HuH-7 (cell line): ENCODE data around the gene LRTM2.

Source experiments
- DNase-seq: peaks from one replicate; pipeline ENCODE4 v3.0.0; 2011; ENCODE audit warnings: low spot score

LRTM2 gene

GRCh38 chr12:1842905-1843640 is 22.7 kb downstream of the LRTM2 start:
- no peak for DNase-seq

DNA sequence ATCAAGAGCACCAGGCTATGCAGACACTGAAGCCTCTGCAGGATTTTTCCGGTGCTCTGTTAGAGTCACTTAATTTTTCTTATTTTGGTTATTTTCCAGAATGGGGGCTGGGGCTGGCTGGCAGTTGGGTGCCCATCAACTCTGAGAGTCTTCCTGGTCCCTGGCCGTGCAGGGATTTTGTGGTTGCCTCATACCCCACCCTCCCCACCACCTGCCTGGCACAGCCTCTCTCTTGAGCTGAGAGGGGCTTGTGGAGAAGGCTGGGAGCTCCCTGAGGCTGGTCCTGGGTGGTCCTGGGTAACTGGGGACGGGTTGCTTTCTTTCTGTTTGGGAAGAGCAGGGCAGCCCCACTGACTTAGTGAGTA is 23.3 kb downstream of the LRTM2 start:
- no peak for DNase-seq

- no peak for DNase-seq
These were observed 23.9 kb downstream of the LRTM2 start for GRCh38 chr12:1844223-1844622.

DNA sequence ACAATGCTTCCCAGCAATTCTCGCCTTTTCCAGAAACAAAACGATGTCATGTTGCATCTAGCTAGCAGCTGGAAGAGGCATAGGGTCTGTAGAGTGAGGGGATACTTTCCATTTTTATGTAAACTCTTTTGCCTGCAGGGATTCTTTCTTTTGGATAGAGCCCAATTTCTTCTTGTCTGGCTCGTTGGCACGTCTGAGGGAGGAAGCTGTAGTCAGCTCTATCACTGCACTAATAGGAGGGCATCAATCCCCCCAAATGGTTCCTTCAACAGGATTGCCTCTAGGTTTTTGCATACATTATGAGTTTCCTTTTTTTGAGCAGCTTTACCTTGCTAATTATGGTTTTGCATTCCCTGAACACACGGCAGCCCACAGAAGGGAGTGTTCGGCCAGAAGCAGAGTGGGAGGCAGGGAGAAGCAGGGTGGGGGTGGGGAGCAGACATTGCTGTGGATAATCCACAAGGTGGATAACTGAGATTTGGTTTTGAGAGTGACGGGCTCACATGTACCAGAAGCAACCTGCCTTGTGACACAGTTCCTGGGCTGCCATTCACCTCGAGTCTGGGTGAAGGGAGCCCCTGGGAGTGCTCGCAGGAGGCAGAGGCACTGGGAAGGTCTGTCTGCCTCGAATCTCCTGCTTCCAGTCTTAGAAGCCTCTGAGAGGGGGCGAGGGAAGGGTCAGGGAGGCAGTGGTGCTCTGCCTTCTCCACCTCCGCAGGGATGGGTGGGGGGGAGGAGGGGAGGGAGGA is 24.5 kb downstream of the LRTM2 start:
- DNase-seq: no peak

- no peak for DNase-seq
These were observed 25.1 kb downstream of the LRTM2 start for GRCh38 chr12:1845427-1845826.

DNA sequence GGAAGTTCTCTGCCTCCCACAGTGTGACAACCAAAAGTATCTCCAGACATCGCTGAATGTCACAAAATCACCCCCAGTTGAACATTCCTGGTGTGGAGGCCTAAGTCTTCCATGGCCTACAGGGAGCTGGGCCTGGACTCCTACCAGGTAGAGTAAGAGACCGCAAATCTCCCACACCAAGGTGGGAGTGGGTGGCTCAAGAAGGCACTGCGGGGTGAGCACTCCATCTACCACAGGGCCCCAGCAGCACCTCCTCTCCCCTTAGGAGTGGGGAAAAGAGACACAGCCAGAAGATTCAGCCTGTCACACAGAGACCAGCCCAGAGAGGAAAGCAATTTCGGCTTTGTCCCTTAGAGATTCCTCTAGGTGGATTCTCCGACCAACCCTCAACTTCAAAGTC is 25.5 kb downstream of the LRTM2 start:
- no peak for DNase-seq

DNA sequence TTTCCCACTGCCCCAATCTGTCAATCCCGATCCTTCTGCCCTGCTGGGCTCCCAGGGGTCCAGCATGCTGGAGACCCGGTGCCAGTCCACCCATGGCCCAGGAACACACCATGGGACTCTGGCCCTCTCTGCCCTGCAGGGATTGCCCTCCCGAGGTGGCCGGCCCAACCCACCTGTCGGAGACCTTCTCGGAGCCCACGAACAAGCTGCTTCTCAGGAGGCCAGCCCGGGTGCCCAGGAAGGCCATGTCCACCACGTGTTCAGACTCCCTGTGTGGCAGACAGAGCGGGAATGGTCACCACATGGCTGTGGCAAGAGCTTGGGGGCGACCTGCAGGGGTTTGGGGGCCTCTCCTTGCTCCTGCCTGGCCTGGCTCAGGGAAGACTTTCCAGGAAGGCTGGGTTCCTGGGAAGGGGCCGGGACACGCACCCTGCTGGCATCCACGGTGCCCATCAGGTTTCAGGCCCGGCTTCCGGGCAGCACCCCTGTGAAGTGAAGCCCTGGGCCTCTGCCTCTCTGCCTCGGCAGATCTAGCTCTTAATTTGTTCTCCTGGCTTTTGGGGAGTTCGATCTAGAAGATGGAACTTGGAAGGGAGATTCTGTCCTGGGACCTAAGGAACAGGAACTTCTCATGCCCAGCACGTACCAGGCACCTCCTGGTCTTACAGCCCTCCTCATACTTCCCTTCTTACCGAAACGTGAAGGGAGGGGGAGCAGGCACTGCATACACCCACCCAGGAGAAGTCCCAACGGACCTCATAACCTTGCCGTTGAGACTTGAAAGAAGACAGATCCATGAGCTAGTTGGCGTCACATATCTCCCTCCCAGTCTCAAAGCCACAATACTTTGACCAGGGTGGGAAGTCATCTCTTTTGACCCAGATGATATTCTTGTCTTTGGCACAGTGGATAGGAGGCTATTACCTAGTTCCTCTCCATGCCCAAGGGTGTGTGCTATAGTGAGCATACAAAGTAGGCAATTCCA is 26.3 kb downstream of the LRTM2 start:
- DNase-seq: no peak

- no peak for DNase-seq
These were observed 27.0 kb downstream of the LRTM2 start for GRCh38 chr12:1847411-1847810.

DNA sequence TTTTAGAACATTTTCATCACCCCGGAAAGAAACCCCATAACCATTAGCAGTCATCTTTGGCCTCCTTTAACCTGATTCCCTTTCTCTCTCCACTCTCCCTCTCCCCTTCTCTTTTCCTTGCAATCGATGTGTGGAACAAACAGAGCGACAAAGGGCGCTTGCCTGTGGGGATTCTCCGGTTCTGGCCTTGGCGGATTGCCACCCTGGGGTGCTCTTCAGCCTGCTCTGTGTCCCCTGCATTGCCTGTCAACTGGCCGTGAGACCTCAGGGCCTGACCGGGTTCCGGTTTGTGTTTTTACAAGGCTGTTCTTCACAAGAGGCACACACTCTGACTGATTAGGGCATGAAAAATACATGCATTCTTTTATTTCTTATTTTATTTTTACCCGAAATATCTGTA is 27.8 kb downstream of the LRTM2 start:
- DNase-seq: no peak

DNA sequence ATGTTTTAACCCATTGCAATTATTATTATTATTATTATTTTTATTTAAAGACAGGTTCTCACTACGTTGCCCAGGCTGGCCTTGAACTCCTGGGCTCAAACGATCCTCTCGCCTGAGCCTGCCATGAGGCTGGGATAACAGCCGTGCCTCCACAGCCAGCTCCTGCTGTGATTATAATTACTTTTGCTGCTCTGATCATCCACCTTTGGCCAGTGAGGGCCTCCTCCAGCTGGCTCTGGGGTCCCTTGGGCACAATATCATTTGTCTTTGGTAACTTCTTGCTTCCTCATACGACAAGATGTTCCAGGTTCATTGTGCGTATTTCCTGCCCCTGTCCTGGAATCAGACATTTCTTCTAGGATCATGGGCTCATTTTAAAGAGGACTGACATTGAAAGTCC is 28.4 kb downstream of the LRTM2 start:
- DNase-seq: no peak

DNA sequence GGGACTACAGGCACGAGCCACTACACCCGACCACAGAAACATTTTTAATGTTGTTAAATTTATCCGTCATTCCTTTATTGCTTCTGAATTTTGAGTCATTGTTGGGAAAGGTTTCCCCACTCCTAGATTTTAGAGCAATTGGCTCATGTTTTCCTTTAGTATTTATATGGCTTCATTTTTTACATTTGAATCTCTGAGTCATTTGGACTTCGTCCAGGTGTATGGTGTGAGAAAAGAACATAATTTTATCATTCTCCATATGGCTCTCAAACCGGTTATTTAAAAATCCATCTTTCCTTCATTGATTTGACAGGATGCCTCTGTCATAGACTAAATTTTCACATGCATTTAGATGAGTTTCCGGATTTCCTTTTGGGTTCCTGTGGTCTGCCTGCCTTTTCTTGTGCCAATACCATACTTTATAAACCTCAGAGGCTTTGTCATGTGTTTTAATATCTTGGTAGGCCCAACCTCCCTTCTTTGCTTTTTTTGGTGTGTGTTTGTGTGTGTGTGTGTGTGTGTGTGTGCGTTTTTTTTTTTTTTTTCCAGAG is 30.9 kb downstream of the LRTM2 start:
- DNase-seq: no peak

DNA sequence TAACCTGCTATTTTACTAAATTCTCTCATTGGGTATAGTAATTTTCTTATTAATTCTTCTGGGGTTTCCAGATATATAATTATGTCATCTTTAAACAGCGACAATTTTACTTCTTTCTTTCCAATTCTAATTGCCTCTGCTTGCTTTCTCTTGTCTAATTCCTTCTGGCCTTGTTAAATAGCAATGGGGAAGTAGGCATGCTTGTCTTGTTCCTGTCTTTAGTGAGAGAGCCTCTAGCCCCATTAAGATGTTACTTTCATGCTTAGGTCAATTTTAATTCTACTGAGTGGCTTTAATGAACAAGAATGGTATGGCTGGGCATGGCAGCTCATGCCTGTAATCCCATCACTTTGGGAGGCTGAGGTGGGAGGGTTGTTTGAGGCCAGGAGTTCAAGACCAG is 31.7 kb downstream of the LRTM2 start:
- no peak for DNase-seq

- no peak for DNase-seq
These were observed 33.4 kb downstream of the LRTM2 start for GRCh38 chr12:1853716-1854115.

GRCh38 chr12:1855241-1855640 is 34.9 kb downstream of the LRTM2 start:
- DNase-seq: no peak

DNA sequence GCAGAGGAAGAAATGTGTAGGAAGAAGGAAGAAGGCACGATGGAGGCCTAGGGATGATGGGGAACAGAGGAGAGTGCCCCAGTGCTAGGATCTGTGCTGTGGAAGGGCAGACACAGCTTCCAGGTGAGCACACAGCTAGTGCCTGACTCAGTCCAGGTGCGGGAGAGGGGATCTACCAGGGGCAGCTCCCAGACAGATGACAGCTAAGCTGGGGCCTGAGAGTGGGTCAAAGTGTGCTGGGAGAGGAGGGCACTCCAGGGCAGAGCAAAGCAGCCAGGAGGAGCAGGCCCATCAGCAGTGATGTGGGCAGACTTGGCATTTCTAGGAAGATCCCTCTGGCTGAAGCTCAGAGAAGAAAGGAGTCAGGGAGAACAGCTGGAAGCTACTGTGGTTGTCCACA is 36.7 kb downstream of the LRTM2 start:
- DNase-seq: no peak

DNA sequence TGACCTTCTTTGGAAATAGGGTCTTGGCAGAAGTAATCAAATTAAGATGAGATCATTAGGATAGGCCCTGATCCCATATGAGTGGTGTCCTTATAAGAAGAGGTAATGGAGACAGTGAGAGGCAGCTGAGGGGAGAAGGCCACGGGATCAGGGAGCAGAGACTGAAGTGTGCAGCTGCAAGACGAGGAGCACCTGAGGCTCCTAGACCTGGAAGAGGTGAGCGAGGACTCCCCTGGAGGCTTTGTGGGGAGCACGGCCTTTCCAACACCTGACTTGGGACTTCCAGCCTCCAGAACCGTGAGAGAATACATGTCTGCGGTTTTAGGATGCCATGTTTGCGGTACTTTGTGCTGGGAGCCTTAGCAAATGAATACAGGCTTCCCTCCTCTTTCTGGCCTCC is 37.5 kb downstream of the LRTM2 start:
- DNase-seq: no peak

GRCh38 chr12:1858456-1858855 is 38.1 kb downstream of the LRTM2 start:
- DNase-seq: no peak

DNA sequence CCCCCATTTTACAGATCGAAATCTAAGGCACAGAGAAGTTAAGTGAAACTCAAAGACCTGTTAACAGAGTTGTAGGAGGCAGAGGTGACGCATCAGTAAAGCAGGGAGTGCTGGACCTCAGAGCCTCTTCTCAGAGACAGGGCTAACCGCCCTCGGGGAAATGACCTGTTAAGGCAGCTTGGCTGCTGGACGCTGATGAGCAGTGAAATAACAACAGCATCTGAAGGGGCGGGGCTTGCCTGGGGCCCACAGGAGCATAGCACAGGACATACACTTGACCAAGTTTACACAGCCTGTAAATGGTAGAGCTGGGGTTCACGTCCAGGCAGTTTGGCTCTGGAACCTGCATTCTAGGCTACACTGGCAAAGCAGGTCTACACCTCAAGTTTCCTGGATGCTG is 39.3 kb downstream of the LRTM2 start:
- no peak for DNase-seq

GRCh38 chr12:1862973-1863372 is 42.6 kb downstream of the LRTM2 start:
- DNase-seq: no peak

GRCh38 chr12:1863823-1864222 is 43.5 kb downstream of the LRTM2 start:
- no peak for DNase-seq

DNA sequence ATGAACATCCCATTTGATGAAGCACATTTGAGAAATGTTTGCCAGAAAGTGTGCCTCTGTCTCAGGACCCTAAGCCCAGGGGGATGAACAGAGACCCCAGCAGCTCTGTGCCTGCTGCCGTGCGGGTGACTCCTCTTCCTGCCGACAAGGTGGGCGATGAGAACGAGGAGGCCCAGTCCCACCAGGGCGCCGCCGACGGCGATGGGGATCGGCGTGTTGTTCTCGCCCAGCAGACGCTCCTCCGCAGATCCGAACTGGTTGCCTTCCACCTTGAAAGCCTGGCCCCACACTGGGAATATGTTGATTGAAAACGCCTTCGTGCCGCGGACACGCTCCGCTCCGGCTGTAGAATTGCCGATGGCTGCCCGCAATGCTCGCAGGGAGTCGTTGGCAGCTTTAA is 44.1 kb downstream of the LRTM2 start:
- DNase-seq: no peak

GRCh38 chr12:1864867-1865266 is 44.5 kb downstream of the LRTM2 start:
- no peak for DNase-seq
